ENCODE data around the gene WNT10A.
"Not testable (repeated sequence)": the region's sequence is repeated elsewhere in the genome, so short reads cannot be mapped to it uniquely, and the experiment has no call there.

The WNT10A gene

DNA sequence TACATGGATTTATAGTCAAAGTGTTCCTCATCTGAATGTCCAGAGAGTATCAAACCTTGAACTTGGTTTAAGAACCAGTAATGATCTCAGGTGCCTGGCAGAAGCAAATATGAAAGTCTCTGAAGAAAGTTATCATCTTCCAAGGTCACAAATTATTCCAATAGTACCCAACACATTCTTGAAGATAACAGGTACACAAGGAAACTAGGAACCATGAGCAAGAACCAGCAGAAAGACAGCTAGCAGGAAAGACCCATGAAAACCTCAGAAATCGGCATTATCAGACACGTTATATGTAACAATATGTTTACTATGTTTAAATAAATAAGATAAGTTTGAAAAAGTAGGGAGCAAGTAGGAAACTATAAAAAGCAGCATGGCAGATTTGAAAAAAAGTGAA is 43.2 kb upstream of the WNT10A start:
- no peak for DNase-seq (ENCODE audit: low read depth)
- TF ChIP-seq, protein P1, sequence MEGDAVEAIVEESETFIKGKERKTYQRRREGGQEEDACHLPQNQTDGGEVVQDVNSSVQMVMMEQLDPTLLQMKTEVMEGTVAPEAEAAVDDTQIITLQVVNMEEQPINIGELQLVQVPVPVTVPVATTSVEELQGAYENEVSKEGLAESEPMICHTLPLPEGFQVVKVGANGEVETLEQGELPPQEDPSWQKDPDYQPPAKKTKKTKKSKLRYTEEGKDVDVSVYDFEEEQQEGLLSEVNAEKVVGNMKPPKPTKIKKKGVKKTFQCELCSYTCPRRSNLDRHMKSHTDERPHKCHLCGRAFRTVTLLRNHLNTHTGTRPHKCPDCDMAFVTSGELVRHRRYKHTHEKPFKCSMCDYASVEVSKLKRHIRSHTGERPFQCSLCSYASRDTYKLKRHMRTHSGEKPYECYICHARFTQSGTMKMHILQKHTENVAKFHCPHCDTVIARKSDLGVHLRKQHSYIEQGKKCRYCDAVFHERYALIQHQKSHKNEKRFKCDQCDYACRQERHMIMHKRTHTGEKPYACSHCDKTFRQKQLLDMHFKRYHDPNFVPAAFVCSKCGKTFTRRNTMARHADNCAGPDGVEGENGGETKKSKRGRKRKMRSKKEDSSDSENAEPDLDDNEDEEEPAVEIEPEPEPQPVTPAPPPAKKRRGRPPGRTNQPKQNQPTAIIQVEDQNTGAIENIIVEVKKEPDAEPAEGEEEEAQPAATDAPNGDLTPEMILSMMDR (IDR thresholded peaks at IDR 0.05; ENCODE audit: insufficient read depth, low read depth, low read length, missing control alignments) = no peak
- no peak overlapping the region for H3K4me3 ChIP-seq (ENCODE audit: low read depth, low read length)

DNA sequence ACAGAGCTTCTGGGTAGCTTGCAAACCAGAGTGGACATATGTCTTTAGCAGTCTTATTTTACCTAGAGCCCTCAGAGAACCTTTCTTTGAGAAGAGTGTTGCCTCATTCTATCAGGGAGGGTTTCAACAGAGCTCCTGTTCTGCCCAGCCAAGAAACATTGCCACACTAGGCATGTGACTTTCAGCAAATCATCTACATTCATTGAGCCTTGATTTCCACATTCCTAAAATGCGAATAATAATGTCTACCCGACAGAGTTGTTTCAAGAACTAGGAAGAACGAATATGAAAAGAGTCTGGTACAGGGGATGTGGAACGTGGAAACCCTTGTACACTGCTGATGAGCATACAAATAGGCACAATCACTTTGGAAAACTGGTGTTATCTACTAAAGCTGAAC is 41.2 kb upstream of the WNT10A start:
- H3K4me3 ChIP-seq (ENCODE audit: low read depth, low read length) = no peak overlapping the region
- no peak for DNase-seq (ENCODE audit: low read depth)
- TF ChIP-seq, protein P1 (IDR thresholded peaks at IDR 0.05; ENCODE audit: insufficient read depth, low read depth, low read length, missing control alignments) = no peak

GRCh38 chr2:218839888-218840287 is 40.8 kb upstream of the WNT10A start:
- no peak for DNase-seq (ENCODE audit: low read depth)
- H3K4me3 ChIP-seq (ENCODE audit: low read depth, low read length) = no peak overlapping the region
- TF ChIP-seq, protein P1 (IDR thresholded peaks at IDR 0.05; ENCODE audit: insufficient read depth, low read depth, low read length, missing control alignments) = no peak

GRCh38 chr2:218844334-218844733 is 36.3 kb upstream of the WNT10A start:
- H3K4me3 ChIP-seq (ENCODE audit: low read depth, low read length); DNase-seq (ENCODE audit: low read depth): not testable (repeated sequence)

DNA sequence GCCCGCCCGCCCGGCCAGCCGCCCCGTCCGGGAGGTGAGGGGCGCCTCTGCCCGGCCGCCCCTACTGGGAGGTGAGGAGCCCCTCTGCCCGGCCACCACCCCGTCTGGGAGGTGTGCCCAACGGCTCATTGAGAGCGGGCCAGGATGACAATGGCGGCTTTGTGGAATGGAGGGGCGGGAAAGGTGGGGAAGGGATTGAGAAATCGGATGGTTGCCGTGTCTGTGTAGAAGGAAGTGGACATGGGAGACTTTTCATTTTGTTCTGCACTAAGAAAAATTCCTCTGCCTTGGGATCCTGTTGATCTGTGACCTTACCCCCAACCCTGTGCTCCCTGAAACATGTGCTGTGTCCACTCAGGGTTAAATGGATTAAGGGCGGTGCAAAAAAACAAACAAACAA is 33.7 kb upstream of the WNT10A start:
- H3K4me3 ChIP-seq (ENCODE audit: low read depth, low read length); DNase-seq (ENCODE audit: low read depth): not testable (repeated sequence)

DNA sequence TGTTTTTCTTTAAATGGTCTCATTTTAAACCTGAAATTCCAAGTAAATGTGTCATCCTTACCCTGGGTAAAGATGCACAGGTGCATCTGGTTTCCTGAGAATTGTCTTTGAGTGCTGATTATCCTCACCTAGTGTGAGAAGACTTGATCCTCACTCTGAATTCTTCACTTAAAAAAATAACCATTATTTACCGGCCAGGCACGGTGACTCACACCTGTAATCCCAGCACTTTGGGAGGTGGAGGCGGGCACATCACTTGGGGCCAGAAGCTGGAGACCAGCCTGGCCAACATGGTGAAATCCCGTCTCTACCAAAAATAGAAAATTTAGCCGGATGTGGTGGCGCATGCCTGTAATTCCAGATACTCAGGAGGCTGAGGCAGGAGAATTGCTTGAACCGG is 30.9 kb upstream of the WNT10A start:
- H3K4me3 ChIP-seq (ENCODE audit: low read depth, low read length) = no peak overlapping the region
- TF ChIP-seq, protein P1 (IDR thresholded peaks at IDR 0.05; ENCODE audit: insufficient read depth, low read depth, low read length, missing control alignments) = no peak
- no peak for DNase-seq (ENCODE audit: low read depth)

DNA sequence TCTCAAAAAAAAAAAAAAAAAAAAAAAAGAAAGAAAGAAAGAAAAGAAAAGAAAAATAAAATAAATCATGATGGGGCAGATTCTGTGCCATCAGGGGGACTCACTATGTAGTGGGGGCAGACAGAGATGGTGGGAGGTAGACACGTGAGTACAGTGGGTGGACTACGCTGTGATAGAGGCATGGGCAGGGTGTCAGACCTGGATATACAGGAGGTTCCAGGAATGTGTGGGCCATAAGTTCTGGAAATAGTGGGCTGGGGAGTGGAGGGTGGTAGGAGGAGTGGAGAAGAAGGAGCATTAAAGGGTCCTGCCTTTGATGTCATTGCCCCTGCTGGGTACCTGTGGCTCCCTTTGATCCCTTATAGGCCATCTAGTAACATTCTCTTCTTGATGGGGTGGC is 29.9 kb upstream of the WNT10A start:
- TF ChIP-seq, protein P1 (IDR thresholded peaks at IDR 0.05; ENCODE audit: insufficient read depth, low read depth, low read length, missing control alignments) = no peak
- DNase-seq (ENCODE audit: low read depth) = no peak
- H3K4me3 ChIP-seq (ENCODE audit: low read depth, low read length) = no peak overlapping the region

DNA sequence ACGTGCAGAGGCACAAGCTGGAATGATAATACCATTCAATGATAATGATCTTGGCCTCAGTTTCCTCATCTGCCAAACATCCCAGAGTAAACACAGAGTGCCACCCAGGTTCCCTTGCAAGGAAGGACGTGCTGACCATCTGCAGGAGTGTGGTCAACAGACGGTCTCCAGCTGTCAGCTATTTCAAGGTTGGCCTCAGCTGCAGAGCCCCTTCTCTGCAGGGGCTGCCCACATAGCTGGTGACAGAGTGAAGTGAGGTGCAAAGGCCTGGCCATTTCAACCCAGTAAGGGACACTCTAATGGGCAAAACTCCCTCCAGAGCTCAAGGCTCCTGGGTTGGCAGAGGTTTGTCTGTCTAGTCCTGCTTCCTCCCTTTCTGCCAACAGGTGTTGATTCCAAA is 29.4 kb upstream of the WNT10A start:
- DNase-seq (ENCODE audit: low read depth) = no peak
- TF ChIP-seq, protein P1 (IDR thresholded peaks at IDR 0.05; ENCODE audit: insufficient read depth, low read depth, low read length, missing control alignments) = no peak
- no peak overlapping the region for H3K4me3 ChIP-seq (ENCODE audit: low read depth, low read length)

Data from GM12865 (cell line).